Liver (tissue), 3 donors: Measurements from ENCODE around the gene INPP4B.

Experiments used
- EGR1 ChIP-seq, 2 donors: IDR thresholded peaks; 2 replicates each; pipeline ENCODE4 v1.6.1; 2016 to 2018; ENCODE audit warnings: antibody characterized with exemption in 2 of 2, low read depth in 2 of 2
- GABPA ChIP-seq, 2 donors: IDR thresholded peaks in 1 of 2; conservative IDR thresholded peaks in 1 of 2; 2 replicates each; pipeline ENCODE4 v1.6.1; 2016; ENCODE audit warnings: antibody characterized with exemption in 2 of 2, mild to moderate bottlenecking in 1 of 2, moderate library complexity in 1 of 2
- NR2F2 ChIP-seq: IDR thresholded peaks from 2 replicates; pipeline ENCODE4 v1.6.1; 2016; ENCODE audit warnings: antibody characterized with exemption
- TF ChIP-seq, protein P1 (sequence below): fragments of 150-350 bp; IDR thresholded peaks from 2 replicates; pipeline ENCODE4 v1.5.1; 2017; ENCODE audit warnings: improper control_type of control experiment, low read depth, low read length; ENCODE audit not compliant: missing input control
- TF ChIP-seq, protein P2 (sequence below): IDR thresholded peaks from 2 replicates; pipeline ENCODE4 v1.6.1; 2016; ENCODE audit warnings: antibody characterized with exemption
- TF ChIP-seq, protein P3 (sequence below): IDR thresholded peaks from 2 replicates; pipeline ENCODE4 v1.6.1; 2016; ENCODE audit warnings: antibody characterized with exemption
- TF ChIP-seq, protein P4 (sequence below): IDR thresholded peaks from 2 replicates; pipeline ENCODE4 v1.6.1; 2016; ENCODE audit warnings: antibody characterized with exemption, mild to moderate bottlenecking
- donor health status: healthy.
- donor health status: healthy.

DNA sequence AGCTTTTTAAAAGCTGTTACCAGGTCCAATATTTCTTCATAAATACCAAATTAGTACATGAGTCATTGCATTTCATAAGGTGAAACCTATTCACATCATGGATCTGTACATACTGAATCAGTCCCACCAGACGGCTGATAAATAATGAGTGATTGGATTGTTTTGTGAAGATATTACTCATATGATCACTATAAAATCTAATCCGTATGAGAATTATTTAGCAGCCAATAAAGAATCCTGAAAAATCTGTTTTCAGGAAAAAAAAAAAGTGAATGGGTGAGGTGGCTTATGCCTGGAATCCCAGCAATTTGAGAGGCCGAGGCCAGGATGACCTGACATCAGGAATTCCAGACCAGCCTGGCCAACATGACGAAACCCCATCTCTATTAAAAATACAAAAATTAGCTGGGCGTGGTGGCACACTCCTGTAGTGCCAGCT lies 438.1 kb downstream of the INPP4B start:
- TF ChIP-seq, protein P1, sequence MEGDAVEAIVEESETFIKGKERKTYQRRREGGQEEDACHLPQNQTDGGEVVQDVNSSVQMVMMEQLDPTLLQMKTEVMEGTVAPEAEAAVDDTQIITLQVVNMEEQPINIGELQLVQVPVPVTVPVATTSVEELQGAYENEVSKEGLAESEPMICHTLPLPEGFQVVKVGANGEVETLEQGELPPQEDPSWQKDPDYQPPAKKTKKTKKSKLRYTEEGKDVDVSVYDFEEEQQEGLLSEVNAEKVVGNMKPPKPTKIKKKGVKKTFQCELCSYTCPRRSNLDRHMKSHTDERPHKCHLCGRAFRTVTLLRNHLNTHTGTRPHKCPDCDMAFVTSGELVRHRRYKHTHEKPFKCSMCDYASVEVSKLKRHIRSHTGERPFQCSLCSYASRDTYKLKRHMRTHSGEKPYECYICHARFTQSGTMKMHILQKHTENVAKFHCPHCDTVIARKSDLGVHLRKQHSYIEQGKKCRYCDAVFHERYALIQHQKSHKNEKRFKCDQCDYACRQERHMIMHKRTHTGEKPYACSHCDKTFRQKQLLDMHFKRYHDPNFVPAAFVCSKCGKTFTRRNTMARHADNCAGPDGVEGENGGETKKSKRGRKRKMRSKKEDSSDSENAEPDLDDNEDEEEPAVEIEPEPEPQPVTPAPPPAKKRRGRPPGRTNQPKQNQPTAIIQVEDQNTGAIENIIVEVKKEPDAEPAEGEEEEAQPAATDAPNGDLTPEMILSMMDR = no peak
- TF ChIP-seq GABPA (IDR thresholded peaks at IDR 0.05 in 1 of 2, conservative IDR thresholded peaks at IDR 0.05 in 1 of 2) (no peak), EGR1 (IDR thresholded peaks at IDR 0.05; ENCODE audit: low read depth in 2 of 2) (no peak), NR2F2 (no peak)
- TF ChIP-seq, protein P2, sequence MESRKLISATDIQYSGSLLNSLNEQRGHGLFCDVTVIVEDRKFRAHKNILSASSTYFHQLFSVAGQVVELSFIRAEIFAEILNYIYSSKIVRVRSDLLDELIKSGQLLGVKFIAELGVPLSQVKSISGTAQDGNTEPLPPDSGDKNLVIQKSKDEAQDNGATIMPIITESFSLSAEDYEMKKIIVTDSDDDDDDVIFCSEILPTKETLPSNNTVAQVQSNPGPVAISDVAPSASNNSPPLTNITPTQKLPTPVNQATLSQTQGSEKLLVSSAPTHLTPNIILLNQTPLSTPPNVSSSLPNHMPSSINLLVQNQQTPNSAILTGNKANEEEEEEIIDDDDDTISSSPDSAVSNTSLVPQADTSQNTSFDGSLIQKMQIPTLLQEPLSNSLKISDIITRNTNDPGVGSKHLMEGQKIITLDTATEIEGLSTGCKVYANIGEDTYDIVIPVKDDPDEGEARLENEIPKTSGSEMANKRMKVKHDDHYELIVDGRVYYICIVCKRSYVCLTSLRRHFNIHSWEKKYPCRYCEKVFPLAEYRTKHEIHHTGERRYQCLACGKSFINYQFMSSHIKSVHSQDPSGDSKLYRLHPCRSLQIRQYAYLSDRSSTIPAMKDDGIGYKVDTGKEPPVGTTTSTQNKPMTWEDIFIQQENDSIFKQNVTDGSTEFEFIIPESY = no peak
- TF ChIP-seq, protein P3, sequence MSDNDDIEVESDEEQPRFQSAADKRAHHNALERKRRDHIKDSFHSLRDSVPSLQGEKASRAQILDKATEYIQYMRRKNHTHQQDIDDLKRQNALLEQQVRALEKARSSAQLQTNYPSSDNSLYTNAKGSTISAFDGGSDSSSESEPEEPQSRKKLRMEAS = no peak
- TF ChIP-seq, protein P4, sequence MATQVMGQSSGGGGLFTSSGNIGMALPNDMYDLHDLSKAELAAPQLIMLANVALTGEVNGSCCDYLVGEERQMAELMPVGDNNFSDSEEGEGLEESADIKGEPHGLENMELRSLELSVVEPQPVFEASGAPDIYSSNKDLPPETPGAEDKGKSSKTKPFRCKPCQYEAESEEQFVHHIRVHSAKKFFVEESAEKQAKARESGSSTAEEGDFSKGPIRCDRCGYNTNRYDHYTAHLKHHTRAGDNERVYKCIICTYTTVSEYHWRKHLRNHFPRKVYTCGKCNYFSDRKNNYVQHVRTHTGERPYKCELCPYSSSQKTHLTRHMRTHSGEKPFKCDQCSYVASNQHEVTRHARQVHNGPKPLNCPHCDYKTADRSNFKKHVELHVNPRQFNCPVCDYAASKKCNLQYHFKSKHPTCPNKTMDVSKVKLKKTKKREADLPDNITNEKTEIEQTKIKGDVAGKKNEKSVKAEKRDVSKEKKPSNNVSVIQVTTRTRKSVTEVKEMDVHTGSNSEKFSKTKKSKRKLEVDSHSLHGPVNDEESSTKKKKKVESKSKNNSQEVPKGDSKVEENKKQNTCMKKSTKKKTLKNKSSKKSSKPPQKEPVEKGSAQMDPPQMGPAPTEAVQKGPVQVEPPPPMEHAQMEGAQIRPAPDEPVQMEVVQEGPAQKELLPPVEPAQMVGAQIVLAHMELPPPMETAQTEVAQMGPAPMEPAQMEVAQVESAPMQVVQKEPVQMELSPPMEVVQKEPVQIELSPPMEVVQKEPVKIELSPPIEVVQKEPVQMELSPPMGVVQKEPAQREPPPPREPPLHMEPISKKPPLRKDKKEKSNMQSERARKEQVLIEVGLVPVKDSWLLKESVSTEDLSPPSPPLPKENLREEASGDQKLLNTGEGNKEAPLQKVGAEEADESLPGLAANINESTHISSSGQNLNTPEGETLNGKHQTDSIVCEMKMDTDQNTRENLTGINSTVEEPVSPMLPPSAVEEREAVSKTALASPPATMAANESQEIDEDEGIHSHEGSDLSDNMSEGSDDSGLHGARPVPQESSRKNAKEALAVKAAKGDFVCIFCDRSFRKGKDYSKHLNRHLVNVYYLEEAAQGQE = no peak
